GM18868 (cell line): ENCODE data around the gene SMARCB1.

Experiments used
- ATAC-seq: cut with Tn5 transposase; IDR thresholded peaks from one replicate; pipeline ENCODE4 v1.9.1; 2021; ENCODE audit warnings: mild to moderate bottlenecking, moderate library complexity; ENCODE audit not compliant: unreplicated experiment

The SMARCB1 gene

DNA sequence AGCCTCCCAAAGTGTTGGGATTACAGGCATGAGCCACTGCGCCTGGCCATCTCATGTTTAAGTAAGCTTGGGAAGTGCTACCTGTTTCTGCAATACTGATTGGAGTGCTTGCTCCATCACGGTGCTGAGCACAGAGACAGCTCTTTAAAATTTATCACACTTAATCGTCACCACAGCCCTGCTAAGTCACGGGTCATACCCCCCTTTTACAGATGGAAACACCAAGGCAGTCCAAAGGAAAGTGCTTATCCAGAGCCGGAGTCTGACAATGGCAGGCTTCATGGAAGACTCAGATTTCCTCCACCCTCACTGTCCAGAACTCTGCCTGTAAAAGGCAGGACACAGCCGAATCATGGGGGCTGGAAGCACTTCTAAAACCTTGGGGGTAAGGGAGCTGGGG lies 26.7 kb upstream of the SMARCB1 start:
- no peak for ATAC-seq

DNA sequence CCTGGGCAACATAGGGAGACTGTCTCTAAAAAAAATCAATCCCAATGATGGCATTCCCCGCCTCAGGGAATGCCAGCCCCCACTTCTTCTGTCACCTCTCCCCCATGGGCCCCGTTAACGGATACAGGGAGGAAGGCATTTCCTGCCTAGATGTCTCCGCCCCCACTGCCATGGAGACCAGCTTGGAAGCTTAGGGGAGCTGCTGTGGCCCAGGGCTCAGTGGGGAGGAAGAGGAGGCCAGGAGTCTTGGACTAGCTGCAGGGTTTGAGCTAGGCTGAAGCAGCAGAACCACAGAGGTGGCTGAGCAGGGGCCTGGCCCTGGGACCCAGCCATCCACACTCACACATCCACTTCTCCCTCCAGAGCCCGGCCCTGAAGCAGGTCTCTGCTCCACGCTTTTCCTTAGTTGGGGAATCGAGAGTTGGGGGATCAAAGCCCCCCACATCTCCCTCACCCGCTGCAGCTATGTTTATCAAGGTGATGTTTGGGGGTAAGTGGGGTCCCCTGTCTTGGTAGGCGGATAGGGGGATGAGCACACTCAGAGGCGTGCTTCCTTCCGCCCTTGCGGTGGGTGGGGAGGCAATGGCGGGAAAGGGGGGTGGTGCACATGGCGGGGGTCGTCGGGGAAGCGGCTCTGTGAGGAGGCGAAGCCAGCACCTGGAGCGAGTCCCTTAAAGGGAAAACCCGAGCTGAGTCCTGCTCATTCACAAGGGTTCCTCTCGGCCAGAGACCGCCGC lies 23.8 kb upstream of the SMARCB1 start, which contains the start of gene C22orf15:
Gene C22orf15, plus strand, starts transcription at position 149 of the 737 bp plus-strand sequence. Its CDS starts 317 bp downstream, at position 466.
- ATAC-seq = no peak

DNA sequence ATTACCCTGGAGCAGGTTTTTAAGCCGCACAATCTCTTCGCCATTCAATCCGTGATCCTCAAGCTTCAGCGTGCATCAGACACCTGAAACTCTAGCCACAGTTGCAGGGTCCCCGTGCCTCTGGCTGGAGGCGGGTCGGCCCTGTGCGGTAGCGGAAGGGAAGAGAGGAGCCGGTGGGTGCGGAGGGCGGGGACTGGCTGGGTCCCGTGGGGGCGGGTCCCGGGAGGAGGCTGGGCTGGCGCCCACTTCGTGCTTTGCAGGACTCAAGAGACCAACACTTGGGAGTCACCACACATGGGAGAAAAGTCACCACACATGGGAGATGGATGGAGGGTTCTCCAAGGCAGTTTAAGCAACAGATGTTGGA lies 23.2 kb upstream of the SMARCB1 start:
- ATAC-seq = no peak

DNA sequence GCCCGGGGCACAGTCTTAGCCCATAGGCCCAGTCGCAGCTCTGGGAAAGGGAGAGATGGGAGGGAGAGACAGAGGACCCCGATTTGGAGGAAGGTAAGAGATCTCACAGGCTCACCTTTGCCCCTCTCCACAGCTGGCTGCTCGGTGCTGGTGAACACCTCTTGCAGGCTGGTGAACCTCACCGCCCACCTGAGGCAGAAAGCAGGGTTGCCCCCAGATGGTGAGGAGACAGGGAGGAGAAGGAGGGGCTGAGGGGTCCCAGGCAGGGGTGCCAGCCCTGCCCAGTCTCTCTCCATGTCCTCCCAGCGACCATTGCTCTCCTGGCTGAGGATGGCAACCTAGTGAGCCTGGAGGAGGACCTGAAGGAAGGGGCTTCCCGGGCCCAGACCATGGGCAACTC lies 22.8 kb upstream of the SMARCB1 start:
- ATAC-seq = no peak

DNA sequence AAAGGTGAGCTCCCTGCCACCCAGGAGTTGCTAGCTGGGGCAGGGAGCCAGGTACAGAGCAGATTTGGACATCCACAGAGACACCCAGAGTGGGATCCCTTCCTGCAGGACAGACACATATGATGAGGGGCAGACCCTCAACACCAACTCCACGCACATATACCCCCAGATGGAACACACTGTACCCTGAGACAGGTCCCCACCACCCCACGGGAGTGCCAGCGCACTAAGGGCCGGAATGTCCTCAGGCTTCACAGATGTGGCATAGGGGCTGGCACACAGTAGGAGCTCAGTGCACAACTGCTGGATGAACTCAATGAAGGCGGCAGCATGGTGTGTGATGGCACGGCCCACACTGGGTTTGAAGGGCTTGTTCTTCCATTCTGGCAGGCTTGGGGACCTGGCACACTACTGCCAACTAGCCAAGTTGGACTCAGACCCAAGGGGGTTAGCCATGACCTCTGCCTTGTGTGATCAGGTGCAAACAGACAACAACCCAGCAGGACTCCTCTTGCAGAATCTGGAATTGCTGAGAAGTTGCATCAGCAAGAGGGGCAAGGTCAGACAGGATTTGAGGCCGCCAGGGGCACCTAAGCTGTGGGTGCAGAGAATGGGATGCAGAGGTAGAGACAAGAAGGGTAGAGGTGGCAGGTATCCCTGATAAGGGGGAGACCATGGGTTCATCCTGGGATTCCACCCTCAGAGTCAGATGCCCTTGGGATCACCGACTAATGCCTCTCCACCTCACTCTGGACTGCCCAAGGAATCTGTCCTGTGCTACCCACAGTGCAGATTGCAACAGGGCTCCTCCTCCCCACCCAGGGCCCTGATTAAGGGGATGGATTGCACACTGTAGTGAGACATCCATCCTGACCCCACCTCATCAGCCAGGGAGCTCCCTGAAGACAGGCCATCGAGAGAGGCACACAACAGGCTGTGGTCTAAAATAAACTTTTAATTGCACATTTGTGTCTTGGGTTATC lies 21.6 kb upstream of the SMARCB1 start:
- ATAC-seq = no peak

DNA sequence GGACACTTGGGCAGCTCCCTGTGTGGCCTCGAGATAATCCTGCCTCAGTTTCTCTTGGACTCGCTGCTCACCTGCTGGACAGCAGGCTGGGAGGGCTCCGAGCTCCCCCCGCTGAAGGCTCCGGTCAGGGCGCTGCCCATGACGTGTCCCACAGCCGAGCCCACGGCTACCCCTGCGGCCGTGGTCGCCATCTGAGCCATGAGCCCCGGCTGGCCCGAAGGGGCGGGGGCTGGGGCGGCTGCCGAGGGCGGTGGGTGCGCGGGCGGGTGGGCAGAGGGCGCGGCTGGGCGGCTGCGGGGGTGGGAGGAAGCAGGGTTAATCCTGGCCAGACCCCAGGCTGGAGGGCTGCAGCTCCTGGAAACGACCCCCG lies 19.5 kb upstream of the SMARCB1 start:
- no peak for ATAC-seq

DNA sequence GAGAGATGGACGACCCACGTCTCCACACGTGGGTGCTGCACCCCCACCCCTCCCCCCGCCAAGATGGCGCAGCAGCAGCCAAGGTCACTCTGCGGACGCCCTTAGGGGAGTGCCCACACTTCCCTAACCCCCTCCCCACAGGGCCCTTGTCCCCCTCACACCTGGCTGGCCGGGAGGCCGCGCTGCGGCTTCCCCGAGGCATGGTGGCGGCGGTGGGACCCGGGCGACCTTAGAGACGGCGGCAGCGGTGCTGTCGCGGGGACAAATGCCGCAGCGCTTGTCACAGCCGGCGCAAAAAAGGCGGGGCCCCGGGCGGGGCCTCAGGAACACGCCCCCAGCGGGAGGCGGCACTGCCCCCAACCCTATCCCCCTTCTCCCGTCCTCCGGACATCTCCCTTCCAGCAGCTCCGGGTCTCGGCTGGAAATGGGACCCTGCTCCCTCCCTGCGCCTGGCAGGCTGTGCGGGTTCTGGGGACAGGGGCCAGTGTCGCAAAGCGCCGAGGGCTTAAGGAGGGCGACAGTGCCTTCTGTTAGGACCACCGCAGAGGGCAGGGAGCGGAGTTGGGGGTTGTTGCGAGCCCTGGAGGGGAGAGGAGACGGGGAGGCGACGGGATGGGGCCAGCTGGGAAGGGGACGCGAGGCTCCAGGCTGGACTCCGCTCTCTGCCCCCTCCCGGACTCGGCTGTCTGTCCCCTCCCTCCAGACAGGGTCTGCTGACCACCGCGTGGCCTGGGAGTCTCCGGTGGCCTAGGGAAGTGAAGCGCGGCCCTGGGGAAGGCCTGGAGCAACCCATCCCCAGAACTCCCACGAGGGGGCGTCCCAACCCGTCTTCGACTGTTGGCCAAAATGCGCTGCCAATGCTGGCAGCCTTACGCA lies 18.9 kb upstream of the SMARCB1 start, which contains the start of gene CHCHD10:
Gene CHCHD10, minus strand, starts transcription at position 300 of the 876 bp plus-strand sequence. Its CDS starts 98 bp downstream, at position 202.
- no peak for ATAC-seq

DNA sequence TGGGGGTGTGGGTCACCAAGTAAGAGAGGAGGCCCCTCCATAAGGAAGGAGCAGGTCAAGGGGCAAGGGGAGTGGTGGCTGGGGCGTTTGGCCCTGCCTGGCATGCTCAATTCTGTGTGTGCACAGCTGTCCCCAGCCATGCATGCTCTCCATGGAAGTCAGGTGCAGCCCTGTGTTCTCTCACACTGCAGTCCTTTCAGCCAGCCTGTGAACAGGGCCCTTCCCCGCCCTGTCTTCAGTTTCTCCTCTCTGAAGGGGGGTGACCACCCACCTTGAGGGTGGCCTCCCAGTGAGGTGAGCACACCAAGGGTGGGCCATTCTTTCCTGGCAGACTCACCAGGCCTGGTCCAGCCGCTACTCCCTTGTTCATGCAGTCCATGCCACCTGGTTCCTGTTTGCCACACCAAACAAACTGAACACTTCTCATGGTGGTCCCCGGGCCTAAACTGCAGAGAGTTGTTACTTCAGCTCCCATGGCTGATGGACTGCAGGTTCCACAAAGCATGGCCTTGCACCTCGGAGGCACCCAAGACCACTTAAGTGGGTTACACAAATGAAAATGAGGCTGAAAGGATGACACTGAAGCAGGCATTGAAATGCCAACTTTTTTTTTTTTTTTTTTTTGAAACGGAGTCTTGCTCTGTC lies 17.3 kb upstream of the SMARCB1 start:
- ATAC-seq = no peak

DNA sequence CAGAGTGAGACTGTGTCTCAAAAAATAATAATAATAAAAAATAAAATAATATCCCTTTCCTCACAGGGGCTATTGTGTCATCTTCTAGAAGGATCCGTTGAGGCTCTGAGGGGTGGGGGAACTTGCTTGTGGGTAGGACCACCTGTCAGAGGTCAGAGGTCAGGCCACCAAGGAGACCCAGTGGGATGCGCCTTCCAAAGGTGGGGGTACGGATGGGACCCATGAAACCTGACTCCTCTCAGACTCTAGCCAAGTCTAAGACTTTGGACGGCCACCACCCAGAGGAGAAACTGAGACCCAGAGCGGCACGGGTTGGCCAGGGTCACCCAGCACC lies 14.5 kb upstream of the SMARCB1 start:
- no peak for ATAC-seq

DNA sequence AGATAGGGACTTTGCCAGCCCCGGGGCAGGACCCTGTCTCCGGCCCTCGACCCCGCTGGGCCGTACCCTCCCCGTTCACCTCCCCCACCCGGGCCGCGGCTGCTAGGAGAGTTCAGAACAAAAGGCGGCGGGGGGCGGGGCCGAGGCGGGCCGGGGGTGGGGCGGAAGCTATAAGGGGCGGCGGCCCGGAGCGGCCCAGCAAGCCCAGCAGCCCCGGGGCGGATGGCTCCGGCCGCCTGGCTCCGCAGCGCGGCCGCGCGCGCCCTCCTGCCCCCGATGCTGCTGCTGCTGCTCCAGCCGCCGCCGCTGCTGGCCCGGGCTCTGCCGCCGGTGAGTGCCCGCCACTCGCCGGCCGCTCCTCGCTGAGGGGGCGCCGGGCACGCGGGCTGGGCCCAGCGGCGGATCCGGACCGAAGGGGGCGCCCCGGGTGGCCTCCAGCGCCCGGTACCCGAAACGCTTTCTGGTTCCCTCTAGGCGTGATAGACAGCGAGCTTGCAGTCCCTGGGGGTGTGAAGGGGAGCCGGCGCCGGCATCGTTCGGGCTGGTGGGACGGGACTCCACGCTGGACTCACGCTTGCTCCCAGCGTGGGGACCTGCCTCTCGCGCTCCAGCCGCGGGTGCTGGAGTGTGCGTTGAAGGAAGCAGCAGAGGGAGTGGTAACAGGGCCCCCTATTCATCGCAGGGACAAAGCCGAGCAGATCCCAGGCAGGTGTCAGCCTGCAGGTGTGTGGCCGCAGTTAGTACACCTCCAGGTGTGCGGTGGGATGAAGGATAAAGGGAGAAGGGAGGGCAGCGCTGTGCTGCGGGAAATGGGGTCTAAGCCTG lies 13.9 kb upstream of the SMARCB1 start, which contains the start of gene MMP11:
Gene MMP11, plus strand, starts transcription at position 201 of the 825 bp plus-strand sequence. Its CDS starts 22 bp downstream, at position 223.
- ATAC-seq = no peak

DNA sequence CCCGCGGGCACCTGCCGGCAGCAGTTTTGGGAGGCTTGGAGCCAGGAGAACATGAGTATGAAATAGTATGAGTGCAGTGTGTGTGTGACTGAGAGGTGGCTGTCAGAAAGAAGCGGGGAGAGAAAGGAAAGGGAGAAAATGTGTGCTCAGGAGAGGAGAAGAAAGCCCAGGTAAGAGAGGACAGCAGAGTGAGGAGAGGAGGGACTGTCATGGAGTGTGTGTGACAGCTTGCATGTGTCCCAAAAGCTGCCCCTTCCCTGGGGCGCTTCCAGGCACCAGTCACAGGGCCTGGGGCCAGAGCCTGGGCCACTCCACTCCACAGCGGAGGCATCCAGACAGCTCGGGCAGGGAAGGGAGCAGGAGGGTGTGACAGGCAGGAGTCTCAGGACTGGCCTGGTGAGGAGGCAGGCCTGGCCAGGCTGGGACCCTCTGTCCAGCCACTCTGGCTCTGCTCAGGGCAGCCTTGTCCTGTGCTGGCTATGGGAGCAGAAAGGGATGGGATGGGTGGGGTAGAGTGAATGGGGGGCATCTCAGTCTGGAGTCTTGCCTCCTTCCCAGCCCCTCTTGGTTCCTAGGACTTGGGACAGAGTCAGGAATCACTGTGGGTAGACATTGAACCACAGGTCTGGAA lies 13.2 kb upstream of the SMARCB1 start:
- ATAC-seq = no peak

DNA sequence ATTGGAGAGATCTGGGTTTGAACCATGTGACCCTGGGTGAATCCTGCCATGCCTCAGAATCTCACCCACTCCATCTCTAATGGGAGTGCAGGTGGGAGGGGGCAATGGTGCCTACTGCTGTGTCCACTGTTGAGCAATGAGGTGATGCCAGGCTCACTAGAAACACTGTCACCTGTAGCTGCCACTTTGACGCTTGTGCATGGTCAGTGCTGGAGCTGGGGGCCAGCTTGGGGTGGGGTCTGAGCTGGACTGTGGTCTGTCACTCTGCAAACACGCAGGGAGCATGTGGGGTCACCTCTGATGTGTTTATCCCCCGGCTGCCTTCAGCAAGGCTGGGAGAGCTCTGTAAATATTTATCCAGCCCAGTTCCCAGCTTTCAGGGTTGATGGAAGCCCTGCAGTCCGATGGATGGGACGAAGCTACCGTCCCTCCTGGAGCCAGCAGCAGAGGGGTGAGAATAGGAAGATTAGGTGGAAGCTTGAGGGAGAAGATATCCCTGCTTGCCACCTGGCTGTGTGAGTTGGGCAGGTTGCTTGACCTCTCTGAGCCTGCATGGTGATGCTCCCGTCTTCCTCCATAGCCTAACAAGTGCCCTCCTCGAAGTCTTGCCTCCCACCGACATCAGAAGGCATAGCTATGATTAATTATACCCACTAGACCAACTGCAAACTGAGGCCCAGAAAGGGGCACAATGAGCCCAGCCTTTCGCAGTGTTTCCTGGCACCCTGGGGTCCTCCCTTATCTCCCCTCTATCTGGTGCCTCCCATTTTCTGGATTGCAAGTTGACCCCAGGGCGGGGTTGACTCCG lies 12.4 kb upstream of the SMARCB1 start:
- ATAC-seq = no peak

DNA sequence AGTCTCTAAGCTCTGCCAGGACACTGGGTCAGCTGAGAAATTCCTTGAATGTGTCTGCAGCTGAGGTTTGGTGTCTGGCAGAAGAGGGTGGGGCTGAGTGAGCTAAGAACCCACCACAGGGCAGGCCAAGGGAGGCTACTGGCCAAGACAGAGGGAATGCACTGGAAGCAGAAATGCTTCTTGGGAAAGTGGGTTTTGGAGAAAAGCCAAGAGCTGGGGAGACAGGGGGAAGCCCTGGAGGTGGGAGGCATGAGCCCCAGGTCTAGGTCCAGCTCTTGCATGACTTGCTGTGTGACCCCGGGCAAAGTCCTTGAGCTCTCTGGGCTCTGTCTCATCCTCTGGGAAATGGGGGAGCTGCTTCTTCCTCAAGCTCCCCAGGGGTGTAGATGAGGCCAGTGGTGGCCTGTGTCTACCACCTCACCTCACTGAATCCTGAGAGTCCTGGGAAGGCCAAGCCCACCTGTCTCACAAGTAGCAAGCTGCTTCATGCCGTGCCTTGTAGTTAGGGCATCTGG lies 11.8 kb upstream of the SMARCB1 start:
- no peak for ATAC-seq

DNA sequence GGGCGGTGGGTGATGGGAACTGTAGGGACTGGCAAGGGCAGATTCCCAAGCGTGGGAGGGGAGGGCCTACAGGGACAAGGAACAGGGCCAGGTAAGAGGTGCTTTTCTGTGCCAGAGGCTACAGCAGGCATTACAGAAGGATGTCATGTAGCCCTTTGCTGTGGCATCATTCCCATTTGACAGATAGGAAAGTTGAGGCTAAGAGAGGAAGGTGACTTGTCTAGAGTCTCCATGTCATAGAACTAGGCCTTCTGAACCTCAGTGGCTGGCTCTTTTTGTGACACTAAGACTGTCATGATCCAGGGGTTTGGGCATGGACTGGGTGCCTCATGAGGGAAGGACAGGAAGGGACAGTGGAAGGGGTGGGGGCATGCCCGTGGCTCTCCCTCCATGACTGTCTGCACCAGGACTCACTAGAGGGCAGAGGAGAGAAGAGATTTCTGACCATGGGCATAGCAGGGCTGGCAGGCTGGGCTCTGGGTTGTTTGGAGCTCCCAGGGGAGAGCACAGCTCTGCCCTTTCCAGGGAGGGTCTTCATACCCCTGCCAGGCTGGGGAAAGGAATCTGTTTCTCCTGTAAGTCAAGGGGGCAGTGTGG lies 10.9 kb upstream of the SMARCB1 start:
- ATAC-seq = no peak

DNA sequence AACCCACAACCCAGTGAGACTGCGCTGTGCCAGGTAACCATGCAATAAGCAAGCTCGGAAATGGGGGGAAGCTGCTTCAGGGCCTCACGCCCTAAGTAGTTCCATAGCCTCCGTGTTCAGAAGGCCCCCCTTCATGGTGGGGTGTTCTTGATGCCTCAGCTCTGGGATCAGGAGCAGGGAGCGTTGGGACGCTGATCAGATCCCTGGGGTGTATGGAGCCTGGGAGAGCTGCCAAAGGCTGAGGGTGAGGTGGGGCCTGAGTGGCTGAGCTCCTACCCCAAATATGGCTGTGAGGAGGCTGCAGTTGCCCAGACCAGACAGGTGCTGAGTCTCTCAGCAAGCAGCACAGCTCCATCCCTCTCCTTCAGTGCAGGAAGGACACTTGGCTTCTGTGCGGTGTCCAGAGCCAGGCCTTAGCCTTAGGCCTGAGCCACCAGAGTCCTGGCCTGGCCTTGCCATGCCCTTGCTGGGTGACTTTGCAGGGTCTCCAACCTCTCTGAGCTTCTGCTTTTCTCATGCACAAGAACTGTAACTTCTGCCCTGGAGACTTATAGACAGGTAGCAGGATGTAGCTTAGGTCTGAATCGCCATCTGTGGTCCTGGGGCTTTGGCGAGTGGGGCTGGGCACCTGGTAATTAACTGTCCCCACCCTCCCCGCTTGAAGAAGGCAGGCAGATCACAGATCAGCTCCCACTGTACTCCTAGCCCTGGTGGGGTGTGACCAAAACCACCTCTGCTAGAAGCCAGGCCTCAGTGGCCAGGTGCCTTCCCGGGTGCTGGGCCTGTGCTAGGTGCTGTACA lies 8.8 kb upstream of the SMARCB1 start:
- no peak for ATAC-seq

DNA sequence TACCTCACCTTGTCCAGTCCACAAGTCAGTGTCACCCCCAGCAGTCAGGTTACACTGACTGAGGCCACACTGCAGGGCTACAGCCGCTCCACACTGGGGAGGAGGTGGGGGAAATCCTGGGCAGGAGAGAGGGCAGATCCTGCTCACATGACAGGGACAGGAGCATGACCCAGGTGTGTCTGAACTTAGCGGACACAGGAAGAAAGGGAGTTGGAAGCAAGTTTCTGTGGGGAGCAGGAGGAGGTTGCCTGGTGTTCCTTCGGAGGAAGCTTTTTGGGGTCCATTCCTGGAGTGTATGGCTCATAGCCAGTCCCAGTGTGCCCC lies 8.2 kb upstream of the SMARCB1 start:
- ATAC-seq = no peak

DNA sequence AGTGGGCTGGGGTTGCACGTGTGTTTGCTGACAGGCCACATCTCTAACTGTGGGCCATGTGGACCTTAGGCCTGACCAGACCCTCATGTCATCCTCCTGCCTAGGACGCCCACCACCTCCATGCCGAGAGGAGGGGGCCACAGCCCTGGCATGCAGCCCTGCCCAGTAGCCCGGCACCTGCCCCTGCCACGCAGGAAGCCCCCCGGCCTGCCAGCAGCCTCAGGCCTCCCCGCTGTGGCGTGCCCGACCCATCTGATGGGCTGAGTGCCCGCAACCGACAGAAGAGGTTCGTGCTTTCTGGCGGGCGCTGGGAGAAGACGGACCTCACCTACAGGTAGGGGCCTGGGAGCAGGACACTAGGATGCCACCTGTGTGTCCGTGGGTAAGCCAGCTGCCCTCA lies 7.7 kb upstream of the SMARCB1 start:
- no peak for ATAC-seq
